GM18498 (cell line): ENCODE data around the gene IDH2.

Experiments
- ATAC-seq: cut with Tn5 transposase; IDR thresholded peaks from one replicate; pipeline ENCODE4 v1.9.1; 2021; ENCODE audit warnings: mild to moderate bottlenecking, moderate library complexity; ENCODE audit not compliant: unreplicated experiment

IDH2 gene

DNA sequence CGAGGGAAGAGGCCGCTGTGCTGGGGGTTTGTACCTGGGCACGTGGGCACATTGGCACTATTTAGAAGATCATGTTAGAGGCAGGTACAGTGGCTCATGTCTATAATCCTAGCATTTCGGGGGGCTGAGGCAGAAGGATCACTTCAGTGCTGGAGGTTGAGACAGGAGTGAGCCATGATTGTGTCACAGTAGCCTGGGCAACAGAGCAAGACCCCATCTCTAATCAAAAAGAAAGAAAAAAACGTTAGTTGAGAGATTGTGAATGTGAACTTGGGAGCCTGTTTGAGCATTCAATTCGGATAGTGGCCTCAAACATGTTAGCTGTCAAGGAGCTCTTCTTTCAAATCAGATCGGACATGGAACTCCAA is 36.6 kb downstream of the IDH2 start:
- no peak for ATAC-seq

DNA sequence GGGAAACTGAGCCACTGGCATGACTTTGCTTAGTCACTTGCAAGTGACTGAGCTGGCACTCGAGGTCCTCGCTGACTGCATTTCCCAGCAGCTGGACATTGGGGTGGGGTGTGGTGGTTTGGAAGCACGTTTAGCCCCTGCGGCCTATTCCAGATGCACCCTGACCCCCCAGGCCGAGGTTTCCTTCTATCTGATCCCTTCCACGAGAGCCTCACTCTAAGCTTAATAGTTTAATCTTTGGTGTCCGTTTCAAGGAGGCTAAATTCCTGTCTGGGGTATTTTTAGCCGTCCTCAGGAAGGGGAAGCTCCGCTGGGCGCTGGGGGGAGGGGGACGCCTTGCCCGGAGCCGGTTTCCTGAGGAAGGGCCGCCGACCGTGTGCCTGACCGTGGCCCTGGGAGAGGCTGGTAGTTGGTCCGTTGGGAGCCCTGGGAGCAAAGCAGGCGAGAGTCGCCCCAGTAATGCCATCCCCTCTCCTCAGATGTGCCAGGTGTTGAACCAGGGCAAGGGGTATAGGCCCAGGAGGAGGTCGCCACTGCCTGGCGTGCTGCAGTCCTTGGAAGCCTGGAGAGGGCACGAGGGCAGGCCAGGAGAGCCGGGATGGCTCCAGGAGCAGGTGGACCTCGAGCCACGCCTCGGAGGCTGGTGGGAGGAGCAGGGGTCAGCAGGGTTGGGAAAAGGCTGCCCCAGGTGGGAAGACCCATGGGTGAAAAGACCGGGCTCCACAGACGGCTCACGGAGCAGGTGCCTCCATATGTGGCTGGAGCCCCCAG is 37.2 kb downstream of the IDH2 start:
- no peak for ATAC-seq

DNA sequence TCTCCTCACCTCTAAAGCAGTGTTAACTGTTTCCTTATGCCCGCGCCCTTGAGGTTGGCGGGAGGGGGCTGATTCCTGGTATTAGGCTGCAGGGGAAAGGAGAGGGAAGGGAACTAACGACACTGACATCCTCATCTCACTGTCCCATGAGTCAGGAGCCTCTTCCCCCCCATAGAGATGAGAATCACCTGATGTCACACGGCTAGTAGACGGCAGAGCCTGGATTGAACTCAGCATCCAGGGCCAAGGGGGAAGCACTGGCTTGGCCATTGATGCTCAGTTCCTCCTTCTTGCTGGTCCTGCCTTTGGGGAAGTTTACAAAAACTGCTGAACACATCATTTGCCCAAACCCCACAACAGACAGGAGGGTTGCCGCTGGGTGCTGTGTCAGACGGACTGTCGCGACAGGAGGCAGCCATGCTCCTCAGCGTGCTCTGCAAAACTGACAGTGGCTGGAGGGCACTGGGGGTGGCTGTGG is 38.5 kb downstream of the IDH2 start:
- no peak for ATAC-seq

DNA sequence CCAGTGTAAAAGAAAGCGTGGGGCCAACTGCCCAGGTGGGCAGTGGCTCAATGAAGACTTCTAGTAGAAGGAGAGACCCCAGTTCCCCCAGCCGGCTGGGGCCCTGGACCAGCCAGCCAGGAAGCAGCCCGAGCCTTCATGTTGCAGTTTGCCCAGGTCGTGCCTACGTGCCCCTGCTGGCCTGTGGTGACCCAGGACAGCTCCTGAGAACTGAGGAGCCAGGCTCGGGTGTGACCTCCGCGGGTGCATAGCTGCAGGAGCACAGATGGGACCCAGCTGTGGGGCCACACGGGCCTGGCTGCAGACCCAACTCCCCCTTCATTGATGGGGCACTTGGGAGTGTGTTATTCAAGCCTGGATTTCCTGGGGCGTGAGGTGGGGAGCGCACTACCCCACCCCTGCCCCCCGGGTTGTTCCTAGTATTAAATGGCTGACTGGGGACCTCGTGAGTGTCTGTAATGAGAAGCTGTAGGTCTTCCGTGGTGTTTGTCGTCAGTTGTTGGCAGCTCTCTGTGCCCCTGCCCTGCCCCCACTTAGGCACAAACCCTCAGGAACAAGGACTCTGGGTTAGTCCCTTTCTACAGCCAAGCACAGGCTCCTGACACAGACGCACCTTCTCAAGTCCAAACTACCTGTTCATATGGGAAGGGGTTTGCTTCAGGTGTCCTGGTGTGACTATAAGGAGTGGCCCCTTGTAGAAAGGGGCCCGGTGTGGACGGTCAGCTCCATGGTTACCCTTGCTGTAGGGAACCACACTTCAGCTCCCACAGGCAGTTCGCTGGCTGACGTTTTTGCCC is 39.1 kb downstream of the IDH2 start:
- no peak for ATAC-seq

DNA sequence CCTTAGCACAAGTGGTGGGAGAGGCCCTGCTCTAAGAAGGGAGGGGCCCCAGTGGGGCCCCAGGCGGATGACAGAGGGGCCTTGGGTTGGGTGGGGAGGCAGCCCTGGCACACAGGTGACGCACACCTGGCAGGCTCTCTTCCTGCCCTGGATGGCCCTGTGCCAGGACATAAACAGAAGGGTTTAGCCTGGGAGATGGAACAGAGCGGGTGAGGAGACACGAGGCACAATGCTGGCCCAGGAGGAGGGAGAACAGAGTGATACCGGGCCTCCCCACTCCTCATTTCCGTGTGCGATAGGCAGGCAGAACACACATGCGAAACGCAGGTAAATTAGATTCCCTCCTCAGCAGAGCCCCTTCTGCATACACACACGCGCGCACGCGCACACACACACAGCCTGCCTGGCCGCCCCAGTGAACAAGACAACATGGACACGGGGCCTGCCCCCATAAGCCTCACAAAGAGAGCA is 39.8 kb downstream of the IDH2 start:
- no peak for ATAC-seq

DNA sequence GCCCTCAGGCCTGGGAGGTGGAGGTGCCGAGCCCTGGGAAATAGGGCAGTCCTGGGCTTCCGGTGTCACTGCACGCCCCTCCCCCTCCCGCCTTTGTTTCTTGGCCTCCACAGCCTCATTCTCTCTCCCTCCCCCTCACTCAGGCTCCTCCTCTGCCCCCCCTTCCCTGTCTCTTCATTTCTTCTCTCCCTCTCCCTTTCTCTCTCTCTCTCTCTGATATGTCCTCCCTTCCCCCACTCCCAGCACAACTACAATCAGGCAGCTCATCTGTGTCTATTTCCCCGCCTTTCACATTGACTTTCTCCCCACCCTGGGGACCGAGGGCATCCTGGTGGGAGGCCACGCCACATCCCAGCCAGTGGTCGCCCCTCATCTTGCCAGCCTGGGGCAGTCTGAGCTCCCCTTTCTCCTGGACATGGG is 40.2 kb downstream of the IDH2 start:
- no peak for ATAC-seq

DNA sequence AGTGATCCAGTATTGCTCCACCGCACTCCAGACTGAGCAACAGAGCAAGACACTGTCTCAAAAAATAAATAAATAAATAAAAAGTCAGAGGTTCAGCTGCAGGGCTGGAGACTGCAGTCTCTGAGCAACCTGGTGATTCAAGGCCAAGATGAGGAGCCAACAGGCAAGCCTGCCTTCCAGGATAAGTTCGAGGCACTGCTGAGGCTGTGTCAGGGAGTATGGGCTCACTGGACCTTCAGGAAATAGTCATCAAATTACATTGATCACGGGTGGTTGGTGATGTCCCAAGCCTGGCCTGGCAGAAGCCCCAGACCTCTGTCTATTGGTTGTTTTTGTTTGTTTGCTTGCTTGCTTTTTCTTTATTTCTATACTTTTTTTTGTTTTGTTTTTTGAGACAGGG is 41.5 kb downstream of the IDH2 start:
- ATAC-seq = no peak

DNA sequence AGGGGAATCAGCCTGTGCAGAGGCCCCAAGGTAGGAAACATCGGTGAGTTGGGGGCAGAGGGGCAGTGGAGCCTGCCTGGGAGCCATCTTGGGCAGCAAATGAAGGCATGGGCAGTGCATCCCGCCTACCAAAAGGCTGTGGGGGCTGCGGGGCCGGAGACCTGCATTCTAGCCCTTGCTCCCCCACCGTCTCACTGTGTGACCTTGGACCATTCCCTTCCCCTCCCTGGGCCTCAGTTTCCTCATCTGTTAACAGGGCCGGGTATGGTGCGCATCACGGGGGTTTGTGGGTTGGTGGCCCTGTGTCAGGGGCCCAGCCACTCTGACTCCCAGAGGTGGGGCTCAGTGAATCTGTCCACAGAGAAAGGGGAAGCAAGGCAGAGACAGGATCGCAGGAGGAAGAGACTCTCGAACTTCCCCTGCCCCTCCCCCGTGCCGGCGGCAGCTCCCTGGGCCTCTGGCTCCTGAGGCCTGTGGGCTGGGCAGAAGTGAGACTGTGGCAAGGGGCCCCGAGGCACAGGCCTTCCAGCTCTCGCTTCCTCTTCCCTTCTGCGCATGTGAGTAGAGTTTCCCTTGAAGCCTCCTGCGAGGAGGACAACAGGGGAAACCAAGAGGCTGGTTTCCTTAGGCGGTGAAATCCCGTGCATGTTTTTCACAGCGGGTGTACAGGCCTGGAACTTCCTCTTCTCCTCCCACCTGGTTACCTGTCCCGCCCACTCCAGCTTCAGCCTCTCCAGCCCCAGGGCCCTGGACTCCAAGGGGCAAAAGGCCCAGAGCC is 42.9 kb downstream of the IDH2 start:
- ATAC-seq = peak; percentile 90

DNA sequence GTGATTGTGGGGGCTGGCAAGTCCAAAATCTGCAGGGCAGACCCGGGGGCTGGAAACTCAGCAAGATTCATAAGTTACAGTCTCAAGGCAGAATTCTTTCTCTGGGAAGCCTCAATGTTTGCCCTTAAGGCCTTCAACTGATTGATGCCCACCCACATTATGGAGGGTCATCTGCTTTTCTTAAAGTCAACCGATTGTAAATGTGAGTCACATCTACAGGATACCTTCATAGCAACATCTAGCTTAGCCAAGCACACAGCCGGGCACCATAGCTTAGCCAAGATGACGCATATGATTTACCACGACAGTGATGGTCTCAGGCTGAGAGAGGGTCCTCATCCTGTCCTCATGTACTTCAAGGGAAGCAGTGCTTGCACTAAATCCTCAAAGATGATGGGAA is 43.5 kb downstream of the IDH2 start:
- ATAC-seq = no peak

DNA sequence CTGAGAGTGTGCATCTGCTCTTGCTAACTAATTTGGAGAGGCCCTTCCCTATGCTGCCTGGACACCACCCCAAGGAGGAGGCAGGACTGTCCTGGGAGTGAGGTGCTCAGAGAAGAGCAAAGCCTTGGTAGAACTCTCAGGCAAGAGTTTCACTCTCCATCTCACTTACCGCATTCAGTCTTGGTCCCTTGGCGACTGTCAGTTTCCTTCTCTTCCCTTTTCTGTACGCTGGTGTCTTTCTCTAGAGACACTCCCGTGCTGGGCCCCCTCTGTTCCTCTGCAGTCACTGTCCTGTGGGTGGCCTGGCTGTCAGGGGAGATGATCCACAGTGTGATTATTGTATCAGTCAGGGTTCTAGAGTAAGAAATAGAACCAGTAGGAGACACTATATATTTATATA is 44.0 kb downstream of the IDH2 start:
- ATAC-seq = peak; percentile 42

DNA sequence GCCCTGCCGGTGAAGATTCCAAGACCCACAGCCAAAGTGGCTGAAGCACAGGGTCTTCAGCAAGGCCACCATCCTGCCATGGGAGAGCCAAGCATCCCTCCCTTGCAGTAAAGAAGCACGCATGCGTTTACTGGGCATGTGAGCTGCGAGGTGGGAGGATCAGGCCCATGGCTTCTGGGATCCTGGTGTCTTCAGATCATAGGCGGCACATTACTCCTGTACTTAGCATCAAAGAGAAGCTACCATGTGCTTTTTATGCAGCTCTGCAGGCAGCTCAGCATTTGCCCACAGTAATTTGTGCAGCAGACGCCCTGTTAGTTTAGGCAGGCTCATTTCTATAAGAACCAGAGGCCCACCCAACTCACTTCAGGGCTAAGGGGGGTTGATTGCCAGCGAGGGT is 45.7 kb downstream of the IDH2 start:
- ATAC-seq = no peak

DNA sequence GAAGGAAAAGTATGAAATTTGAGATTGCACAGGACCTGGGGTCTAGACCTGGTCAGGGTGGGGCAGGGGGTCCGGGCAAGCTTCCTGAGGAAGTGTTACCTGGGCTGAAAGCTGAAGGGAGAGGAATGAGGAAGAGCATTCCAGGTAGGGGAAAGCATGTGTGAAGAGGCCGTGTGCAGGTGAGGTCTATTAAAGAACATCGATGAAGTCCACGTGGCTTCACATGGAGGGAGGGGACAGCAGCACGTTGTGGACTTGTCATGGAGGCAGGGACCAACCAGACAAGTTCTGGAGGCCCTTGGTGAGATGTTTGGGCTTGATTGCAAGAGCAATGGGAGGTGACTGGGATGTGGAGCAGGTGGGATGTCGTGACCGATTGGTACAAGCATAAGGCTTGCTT is 47.1 kb downstream of the IDH2 start:
- no peak for ATAC-seq

DNA sequence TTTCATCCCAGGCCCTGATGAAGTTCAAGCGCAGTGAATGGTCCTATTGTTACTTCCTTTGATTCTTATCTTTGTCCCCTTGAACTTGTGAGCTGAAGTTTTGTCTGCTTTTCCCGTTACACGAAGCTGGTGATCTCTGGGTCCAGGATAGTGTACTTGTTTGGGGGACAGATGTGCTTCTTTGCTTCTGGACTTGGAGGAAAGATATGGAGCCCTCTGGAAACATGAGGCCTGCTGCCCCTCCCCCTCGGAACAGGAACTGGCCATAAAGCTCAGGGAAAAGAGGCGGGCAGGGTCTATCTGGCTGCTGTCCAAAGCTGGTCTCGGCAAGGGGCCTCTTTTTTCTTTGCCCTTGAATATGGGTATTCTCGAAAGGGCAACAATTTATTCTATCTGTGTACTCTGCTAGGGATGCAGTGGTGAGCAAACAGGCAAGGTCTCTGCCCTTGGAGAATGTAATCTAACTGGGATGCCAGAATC is 47.6 kb downstream of the IDH2 start:
- ATAC-seq = no peak

DNA sequence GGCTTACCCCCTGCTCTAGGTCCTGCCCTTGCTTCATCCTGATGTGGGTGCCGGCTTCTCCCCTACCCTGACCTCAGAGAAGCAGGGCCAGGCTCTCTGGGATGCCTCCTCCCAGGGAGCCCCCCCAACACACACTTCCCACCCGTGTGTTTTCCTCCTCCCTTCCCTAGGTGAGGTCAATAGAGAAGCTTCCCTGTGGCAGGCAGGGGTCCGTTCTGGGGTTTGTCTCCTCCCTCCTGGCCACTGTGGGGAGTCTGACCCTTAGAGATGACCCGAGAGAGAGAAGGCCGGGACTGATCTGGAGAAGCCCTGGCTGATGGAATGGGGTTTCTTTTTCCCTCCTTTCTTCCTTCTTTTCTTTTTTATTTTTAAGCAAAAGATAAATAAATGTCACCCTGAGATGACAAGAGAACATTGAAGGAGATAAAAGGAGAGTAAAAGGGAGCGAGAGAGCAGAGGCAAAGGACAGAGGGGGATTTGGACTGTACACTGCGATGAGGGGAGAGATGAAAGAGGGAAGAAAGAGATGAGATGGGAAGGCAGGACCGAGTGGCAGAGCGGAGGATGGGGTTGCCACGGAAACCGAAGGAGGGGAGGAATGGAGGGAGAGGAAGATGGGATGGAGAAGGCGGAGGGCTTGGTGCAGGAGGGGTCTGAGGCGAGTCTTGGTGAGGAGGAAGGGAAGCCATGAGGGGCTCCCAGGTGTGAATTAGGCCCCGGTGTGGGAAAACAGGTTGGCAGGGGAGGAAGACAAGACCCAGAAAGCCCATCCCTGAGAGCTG is 48.4 kb downstream of the IDH2 start:
- ATAC-seq = no peak

DNA sequence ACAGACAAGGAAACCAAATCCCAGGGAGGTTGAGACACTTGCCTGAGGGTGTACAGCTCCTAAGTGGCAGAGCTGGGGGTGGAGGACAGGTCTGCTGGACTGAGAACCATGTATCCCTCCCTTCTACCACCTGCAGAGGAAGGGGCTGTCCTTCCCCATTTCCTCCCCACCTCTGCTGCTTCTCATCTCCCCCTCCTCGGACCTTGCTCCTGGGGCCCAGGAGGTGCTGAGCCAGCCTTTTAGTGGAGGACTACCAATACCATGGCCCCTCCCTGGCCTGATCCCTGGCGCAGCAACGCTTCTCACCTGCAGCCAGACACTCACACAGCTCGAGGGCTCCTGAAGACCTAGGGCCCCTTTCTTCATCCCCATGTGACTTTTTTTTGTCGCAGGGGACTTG is 50.4 kb downstream of the IDH2 start:
- ATAC-seq = no peak

DNA sequence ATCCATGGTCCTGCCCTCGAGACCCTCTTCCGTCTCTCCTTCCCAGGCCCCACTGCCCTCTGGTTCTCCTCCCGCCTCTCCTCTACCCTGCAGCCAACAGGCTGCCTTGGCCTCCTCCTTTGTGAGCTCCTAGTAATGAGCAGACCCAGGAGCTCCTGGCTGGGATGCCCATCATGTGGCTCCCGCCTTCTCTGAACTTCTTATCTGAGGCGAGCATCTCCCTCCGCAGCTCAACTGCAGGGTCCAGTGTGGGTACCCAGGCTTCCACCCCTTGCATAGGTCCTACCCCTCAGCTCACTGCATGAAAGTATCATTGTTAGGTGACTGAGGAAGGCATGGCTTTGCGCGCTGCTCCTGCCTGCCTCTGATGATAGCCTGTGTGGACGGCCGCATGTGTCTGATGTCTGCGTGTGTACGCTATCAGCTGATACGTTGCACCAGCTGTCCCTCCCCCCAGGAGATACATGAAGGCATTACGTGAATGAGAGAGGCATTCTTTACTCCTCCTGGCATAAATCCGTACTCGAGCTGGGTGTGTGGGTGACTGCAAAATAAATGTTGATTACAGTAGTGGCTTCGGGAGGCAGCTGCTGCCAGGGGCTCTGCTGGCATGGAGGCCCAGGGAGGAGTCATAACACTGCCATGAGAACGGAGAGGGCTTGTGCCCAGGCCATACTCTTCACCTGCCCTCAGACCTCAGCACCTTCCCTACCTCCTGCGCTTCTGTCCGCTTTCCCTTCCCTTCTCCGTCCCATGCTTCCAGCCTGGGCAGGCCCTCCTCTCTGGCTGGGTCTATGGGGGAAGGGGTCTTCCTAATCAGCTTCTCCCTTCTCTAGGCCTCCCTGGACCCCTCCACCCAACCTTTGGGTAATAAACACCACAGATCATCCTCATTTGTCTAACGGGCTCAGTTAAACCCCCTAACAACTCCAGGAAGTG is 52.3 kb downstream of the IDH2 start:
- ATAC-seq = no peak

DNA sequence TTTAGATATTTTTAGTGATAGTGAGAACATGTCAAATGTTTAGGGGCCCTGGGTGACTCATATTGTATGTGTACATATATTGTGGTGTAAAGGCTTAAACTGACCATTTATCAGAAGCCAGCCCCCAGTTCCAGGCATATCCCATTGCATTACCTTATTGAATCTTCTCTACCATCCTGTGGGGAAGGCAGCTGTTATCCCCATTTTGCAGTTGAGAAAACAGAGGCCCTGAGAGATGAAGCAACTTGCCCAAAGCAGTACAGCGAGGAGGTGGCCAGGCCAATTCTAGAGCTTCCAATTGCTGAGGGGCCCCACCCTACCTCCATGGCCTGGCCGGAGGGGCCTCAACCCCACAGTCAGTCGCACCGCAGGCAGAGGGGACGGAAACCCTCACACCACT is 53.2 kb downstream of the IDH2 start:
- no peak for ATAC-seq

DNA sequence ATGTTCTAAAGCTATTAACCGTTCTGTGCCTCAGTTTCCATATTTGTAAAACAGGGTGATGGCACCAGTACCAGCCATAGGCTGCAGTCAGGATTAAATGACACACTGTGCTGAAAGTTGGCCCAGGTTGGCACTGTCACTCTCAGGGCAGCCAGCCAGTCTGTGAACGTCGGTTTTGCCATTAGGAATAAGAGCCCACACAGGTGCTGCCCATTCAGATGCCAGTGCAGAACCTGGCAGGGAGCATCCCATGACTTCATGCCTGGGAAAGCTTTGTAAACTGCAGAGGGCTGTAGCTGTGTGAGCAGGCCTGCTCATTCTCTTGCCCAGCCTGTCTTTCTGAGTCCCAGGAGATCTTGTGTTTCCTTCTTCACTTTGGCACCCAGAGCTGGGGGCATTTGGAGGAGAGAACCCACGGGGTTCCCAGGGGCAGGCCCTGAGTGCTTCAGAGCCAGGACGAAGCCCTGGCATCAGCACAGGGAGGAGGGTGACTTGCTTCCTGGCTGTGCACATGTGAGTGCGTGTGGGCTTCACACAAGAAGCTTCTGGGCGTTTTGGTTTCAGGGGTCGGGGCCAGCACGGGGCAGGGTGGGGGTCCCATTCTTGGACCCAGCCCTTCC is 54.2 kb downstream of the IDH2 start:
- no peak for ATAC-seq

DNA sequence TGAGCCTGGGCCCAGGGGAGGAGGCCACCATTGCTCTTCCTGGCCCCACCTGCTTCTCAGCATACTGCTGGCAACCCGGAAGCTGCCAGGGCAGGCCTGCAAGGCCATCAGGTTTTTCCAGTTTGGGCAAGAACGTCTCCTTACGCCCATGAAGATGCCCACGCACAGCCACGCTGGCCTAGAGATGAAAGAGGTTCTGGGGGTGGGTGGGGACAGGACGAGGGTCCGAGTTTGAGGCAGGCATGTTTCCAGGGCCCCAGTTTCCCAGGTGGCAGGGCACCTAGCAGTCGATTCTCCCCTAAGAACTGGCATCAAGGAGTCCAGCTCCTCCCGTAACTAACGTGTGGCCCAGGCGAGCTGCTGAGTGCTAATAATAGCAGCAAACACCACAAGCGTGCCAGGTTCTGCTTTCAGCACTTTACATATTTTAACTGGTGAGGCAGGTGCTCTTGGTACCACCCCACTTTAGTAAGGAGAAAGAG is 55.3 kb downstream of the IDH2 start:
- peak; percentile 62 for ATAC-seq
